OCI-LY3 (cell line): ENCODE measurements around the gene HUS1.

Experiments
- CTCF ChIP-seq: fragments of 200-600, 300-600 bp; sonication (generic); IDR thresholded peaks from 2 replicates; pipeline ENCODE4 v1.5.1; 2014; ENCODE audit warnings: antibody characterized with exemption, low read length, low read depth
- EZH2phosphoT487 ChIP-seq: fragments of 200-600 bp; shearing (Covaris generic); IDR thresholded peaks from 2 replicates; pipeline ENCODE4 v1.6.1; 2018; ENCODE audit warnings: antibody characterized with exemption, mixed run types, low read depth

- TF ChIP-seq CTCF, result no peak
- TF ChIP-seq EZH2phosphoT487, result no peak
These were observed 25.0 kb downstream of the HUS1 start for GRCh38 chr7:47954231-47954911.
